Fibroblast of skin of left quadriceps (primary cell): ENCODE data around the gene ZPLD1.

Experiments
- DNase-seq, 2 experiments: peaks; one replicate each; pipeline ENCODE4 v3.0.0-alpha.2; 2013; ENCODE audit warnings: low read depth in 2 of 2

ZPLD1 gene

DNA sequence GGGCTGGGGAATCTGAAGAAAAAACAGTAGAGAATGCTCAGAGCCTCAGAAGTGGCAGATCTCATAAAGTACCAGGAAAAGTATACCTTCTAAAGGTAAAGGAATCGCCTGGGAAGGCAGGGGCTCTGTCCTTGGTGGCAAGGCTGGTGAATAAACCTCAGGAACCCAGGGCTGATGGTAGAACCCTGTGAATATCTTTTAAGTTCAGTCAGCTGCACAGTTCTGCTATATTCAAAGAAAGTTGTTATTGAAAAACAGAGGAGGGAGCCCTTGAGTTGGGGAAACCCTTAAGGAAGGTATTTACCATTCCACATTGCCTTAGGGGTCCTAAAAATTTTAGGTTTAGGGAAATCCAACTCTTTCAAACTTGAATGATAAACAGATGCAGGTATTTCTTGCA is 31.2 kb downstream of the ZPLD1 start:
- DNase-seq: no peak

DNA sequence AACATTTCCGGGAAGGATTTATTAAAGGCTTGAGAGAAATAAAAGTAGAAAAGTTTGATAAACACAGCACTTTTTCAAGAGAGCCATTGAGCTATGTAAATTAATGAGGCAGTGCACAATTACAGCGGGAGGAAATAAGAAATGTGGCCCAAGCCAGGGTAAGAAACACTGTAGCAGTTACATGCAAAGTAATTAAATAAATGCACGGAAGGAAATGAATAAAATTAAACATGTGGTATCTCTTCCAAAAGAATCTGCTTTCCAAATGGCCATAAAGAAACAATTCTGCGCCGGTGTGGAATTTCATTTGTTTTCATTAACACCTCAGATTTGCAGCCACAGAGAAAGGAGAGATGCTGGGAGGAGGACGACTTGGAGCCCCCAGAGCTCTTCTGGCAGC is 35.3 kb downstream of the ZPLD1 start:
- DNase-seq: no peak

- DNase-seq: no peak
These were observed 36.2 kb downstream of the ZPLD1 start for GRCh38 chr3:102471001-102471400.

GRCh38 chr3:102471491-102471890 is 36.7 kb downstream of the ZPLD1 start:
- no peak for DNase-seq

- no peak for DNase-seq
These were observed 38.8 kb downstream of the ZPLD1 start for GRCh38 chr3:102473648-102474047.

- no peak for DNase-seq
These were observed 39.4 kb downstream of the ZPLD1 start for GRCh38 chr3:102474207-102474606.

- no peak for DNase-seq
These were observed 41.4 kb downstream of the ZPLD1 start for GRCh38 chr3:102476198-102476597.

DNA sequence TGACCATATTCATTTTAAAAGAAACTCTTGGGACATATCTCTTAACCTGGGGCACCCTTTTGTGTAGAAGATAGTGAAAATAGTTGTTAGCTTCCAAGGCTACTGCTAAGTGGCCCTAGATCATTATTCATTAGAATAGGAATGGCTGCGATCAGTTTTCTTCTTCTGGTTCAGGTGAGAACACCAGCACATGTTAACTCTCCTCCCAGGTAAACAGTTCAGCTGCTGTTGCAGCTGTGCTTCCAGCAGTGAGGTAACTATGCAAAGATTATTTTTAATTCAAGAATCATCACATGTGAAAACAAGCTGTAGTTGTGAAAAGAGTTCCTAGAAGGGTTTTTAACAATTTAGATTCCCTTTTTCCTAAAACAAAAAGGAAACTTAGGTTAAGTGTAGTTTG is 43.3 kb downstream of the ZPLD1 start:
- DNase-seq: no peak

DNA sequence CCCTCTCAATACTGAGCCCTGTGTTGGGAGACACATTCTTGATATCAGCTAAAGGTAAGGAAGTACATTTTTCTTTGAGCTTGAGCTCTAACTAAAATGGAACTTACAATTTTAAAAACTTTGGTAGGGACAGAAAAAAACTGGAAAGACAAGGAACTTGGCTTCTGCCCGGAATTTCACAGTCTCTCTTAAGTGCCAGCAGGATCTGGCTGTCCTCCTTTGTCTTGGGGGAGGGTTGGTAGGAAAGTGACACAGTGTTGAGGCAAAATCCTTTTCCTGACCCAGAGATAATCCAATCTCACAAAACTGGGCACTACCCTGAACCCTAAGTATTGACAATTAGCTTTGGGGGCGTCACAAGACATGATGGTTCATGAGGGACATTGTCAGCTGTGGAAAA is 45.3 kb downstream of the ZPLD1 start:
- DNase-seq: no peak

GRCh38 chr3:102481050-102481449 is 46.2 kb downstream of the ZPLD1 start:
- DNase-seq: no peak

DNA sequence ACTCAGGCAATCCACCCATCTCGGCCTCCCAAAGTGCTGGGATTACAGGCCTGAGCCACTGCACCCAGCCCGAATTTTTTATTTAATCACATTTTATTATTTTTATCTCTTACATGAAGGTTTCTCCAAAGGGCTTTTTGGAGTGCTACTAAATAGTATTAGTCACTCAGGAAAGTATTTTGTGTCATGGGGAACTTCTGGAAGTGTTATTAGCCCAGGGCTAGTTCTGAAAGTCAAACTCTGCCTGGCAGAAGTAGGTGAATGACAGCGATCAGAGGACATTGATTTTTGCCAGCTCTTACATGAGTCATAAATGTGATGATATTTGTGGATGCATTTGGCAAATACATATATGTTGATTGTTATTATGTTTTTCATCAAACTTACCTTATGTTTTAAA is 48.7 kb downstream of the ZPLD1 start:
- DNase-seq: no peak

- no peak for DNase-seq
These were observed 49.5 kb downstream of the ZPLD1 start for GRCh38 chr3:102484363-102484762.

GRCh38 chr3:102485701-102486100 is 50.9 kb downstream of the ZPLD1 start:
- no peak for DNase-seq

GRCh38 chr3:102488331-102488730 is 53.5 kb downstream of the ZPLD1 start:
- no peak for DNase-seq

GRCh38 chr3:102492300-102492699 is 57.5 kb downstream of the ZPLD1 start:
- DNase-seq: no peak

DNA sequence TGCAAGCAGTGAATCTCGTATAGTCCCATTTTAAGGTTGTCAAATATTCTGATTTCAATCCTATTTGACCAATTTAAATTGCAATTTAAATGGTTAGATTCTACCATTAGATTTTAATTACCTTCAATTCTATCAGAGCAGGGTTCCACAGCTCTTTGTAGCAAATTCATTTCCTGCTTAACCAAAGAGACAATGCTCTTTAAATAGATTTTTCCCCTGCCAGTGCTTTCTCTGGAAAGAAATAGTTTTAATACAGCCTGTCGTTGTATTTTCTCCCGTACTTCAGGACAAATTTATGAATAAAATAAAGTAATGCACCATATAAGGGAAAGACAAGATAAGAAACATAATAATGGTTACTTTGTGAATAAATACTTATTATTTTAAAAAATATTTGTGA is 62.8 kb downstream of the ZPLD1 start:
- DNase-seq: no peak

DNA sequence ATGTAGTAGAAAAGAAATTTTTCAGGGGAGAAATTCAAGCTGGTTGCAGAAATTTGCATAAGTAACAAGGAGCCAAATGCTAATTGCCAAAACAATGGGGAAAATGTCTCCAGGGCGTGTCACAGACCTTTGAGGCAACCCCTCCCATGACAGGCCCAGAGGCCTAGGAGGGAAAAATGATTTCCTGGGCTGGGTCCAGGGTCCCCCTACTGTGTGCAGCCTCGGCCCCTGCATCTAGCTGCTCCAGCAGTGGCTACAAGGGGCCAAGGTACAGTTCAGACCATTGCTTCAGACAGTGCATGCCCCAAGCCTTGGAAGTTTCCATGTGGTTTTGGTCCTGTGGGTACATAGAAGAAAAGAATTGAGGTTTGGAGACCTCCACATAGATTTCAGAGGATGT is 70.7 kb downstream of the ZPLD1 start:
- DNase-seq: no peak

- no peak for DNase-seq
These were observed 75.8 kb downstream of the ZPLD1 start for GRCh38 chr3:102510663-102511062.

DNA sequence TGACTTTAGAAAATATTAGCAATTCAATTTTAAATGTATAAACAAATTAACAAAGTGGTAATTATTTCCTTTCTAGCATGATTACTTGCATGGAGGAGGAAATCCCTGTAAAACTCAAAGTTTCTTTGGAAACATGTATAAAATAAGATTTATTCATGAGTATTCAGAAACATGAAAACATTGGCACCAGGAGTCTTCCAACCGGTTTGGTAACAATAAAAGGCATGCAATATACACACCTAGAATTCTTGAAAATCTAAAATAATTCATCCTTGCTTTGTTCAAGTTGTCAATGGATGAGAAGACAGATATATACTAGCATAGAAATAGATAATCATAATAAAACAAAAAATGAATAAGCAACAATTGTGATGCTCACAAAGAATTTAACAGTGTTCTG is 76.4 kb downstream of the ZPLD1 start:
- DNase-seq: no peak

GRCh38 chr3:102511639-102512038 is 76.8 kb downstream of the ZPLD1 start:
- no peak for DNase-seq

- no peak for DNase-seq
These were observed 78.1 kb downstream of the ZPLD1 start for GRCh38 chr3:102512734-102513504.

DNA sequence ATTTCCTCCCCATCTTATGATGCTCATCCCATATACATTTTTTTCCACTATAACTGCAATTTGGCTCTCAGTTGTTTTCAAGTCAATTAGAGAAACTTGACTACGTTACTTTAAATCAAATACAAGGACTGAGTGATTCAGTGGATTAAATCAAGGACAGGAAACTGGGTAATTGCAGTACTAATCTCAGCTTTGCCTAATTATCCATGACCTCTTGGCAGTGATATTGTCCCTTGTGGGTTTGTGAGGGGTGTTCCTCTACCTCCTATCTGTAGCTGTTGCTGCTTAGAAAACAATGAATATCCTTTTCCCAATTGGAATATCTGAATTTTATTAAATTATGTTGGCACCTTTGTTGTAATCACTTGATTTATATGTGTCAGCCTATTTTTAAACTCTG is 79.4 kb downstream of the ZPLD1 start:
- no peak for DNase-seq

- DNase-seq: no peak
These were observed 86.4 kb downstream of the ZPLD1 start for GRCh38 chr3:102521246-102521645.

DNA sequence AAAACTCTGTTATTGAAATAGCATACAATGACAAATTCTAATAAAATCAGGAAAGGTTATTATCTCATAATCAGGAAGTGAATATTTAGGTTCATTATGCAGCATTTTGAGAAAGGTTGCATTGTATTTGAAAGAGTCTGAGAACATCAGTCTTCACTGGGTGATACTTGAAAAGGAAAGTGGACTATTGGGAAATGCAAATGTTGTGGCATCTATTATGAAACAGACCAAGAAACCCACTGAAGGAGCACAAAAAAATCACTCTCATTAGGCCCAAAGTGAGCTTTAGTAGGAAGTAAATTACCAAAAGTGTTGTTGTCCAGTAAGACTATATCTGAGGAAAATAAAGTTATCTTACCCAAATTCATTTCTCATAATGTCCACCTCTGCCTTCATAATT is 90.8 kb downstream of the ZPLD1 start:
- DNase-seq: no peak
